Activated CD8-positive, alpha-beta memory T cell treated with anti-CD3 and anti-CD28 coated beads for 24 hours (primary cell): ENCODE results near the gene FRMD3.

Experiments
- DNase-seq: peaks from one replicate; pipeline ENCODE4 v3.0.0-alpha.2; 2020

FRMD3 gene

DNA sequence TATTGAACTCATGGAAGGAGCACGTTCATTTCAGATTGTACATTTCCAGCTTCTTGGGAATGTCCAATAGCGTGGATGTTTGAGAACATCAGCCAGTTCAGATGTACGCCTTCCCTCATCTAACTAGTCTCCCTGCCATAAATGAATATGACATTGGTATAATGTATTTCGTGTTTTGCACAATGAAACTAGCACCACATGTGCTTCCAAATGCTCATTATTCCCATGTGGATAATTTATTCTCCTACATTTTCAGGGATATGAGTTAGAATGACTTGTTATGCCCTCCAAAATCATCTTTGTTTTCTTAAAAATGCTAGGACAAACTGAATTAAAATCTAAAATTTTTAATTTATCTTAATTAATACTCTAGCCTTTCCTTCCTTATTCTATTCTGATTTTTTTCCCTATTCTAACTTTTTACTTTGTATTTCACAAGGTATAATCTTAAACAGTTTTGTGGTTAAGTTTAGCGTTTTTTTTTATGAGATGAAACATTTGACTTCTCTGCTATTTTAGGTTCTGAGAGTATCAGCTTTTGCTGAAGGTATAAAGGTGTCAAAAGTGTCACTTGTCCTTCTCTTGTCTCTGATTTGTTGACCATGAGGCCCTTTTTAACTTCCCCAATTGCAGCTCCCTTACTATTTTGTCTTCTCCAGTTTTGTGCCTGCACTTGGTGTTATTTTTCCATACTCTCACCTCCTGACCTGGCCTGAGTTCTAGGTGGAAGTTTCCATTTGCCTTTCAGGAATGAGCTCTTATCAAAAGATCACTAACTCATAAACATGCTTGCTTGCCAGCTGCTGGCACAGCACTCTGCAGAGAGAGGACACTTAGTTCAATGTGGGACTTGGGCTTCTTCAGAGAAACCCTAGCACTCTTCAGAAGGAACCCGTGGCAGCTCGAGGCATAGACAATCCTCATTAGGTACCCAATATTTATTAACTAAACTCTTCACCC lies 106.8 kb downstream of the FRMD3 start:
- no peak for DNase-seq

DNA sequence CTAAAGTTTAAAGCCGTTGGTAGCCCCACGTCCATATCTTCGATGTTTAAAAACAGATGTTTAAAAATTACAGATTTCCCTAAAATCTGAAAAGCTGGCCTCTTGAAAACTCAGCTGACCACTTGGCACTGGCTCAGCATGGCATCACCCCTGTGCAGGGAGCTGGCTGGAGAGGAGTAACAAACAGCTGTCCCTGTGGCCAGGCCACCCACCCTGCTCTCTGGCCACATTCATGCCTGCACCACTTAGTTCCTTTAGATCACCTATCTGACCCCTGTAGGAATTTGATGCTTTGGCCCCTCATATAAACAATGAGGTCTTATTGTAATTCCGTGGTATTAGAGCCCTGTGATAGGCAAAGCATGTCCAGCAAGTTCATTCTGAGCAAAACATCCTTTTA lies 107.5 kb downstream of the FRMD3 start:
- no peak for DNase-seq

DNA sequence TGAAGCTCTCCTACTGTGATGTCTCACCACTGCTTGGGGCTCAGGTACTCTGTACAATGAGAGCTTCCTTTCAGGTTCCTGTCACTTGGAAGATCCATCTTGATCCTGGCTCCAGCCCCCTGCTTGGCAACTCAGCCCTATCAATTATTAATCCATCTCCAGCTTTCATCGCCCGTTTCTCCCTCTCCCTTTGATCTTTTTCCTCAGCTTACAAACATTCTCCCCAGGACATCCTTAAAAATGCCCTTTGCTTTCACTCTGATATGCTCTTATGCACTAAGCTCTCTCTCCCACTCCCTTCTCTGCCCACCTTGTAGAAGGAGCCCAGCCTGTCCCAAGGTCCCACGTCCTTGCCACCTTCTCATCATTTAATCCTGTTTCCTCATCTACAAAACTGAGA lies 109.0 kb downstream of the FRMD3 start:
- no peak for DNase-seq

DNA sequence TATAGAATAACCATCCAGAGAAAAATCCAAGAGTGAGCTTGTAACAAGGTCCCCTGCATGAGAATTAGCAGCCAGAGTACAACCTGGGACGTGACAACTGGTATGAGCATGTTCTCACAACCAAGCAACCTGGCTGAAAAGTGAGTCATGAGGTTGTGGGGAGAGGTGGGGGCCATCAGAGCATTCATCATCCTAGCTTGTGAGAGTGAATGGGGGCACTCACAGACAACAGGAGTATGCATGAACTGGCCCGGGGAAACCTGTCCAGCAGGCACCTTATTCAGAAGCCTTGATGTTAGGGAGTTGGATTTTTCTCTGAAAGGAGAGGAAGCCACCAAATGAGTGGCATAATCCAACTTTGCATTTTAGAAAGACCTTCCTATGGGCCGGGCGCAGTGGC lies 113.0 kb downstream of the FRMD3 start:
- DNase-seq, result no peak

DNA sequence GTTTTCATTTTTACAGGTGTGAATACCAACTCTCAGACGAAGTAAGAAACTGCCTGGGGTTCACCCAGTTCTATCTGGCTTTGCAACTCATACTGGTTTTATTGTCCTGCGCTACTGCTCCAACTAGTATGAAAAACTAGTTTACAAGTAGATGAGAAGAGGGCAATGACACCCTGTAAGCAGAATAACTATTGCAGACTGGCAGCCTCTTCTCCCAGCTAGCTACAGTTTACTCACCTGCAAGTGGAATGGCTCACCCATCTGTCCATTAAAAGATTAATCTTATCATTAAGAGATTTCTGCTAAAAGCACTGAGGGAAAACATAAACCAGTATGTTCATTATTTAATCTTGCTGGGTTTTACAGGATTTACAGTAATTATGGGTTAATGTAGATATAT lies 113.4 kb downstream of the FRMD3 start:
- DNase-seq, result no peak

DNA sequence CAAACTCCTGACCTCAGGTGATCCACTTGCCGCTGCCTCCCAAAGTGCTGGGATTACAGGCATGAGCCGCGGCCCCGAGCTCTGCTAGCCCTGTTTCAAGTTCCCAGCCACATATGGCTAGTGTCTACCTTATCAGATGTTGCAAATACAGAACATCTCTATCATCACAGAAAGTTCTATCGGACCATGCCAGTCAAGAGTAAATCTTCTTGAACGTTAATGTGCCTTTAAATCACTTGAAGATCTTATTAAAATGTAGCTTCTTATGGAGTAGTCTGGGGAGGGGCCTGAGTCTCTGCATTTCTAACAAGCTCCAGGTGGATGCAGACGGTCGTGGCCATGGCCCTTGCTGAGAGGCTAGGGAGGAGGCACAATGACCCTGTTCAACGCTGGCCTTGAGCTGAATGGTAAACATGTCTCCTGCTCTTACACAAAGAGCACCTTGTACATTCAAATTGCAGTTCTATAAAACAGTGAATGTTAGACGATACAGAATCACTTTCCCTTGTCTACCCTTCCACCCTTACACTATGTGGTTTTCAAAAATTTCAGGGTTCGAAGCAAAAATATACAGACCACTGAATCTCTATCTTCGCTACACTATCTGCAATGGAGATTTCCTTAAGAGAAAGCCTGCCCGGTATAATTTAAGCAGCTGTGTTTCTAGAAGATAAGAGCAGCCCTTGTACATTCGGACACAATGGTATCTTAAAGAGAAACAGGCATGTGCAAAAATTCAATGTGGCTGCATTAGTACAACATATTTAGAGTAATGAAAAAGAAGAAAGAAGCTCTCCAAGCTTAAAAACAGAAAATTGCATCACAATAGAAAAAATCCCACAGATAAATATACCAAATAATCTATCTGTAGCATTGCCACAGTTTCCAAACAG lies 114.1 kb downstream of the FRMD3 start:
- no peak for DNase-seq

DNA sequence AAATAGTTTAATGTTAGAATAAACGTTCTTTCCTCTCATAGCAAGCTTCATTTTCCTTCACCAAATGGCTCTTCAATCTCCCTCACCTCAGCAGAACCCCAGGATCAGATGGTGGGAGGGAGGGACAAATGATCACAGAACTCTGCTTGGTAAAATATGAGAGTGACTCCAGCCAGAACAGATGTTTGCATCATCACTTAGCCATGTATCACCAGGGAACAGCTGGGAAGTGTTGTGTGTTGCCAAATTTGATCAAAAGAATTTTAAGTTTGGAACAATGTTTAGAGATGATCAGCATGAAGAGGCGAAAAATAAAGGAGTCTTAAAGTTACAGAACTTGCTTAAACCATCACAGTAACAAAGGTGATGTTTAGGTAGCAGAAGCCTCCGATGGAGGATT lies 115.7 kb downstream of the FRMD3 start:
- DNase-seq, result no peak

DNA sequence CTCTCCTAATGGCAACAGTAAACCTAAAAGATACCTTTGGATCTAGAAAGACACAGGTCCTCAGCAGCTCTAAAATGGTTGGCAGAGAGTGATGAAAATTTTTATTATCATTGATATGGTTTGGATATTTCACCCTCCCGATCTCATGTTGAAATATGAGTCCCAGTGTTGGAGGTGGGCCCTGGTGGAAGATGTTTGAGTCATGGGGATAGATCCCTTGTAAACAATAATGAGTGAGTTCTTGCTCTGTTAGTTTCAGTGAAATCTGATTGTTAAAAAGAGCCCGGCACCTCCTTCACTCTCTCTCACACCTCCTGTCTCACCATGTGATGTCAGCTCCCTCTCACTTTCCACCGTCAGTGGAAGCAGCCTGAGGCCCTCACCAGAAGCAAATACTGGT lies 117.7 kb downstream of the FRMD3 start:
- no peak for DNase-seq

DNA sequence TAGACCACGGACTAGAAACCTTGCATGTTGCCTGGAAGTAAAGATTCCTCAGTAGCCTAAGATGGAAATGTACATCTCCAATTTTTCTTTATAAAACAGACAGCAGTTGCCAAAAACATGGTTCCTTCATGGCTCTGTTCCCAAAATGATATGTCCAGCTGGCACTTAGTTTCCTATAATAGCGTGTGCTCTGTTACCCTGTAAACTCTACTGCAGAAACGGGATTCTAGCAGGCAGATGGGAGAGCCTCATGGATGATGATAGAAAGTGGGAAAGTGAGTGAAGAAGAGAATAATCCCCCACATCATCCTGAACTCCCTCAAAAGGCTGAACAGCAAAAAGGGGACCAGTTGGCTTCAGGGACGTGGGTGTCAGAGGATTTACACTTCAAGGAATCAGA lies 118.2 kb downstream of the FRMD3 start:
- no peak for DNase-seq

DNA sequence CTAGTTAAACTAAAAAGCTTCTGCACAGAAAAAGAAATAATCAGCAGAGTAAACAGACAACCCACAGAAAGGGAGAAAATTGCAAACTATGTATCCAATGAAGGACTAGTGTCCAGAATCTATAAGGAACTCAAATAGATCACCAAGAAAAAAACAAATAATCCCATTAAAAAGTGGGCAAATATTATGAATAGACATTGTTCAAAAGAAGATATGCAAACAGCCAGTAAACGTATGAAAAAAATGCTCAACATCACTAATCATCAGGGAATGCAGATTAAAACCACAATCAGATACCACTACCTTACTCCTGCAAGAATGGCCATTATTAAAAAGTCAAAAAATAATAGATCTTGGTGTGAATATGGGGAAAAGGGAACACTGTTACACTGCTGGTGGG lies 119.9 kb downstream of the FRMD3 start:
- no peak for DNase-seq

DNA sequence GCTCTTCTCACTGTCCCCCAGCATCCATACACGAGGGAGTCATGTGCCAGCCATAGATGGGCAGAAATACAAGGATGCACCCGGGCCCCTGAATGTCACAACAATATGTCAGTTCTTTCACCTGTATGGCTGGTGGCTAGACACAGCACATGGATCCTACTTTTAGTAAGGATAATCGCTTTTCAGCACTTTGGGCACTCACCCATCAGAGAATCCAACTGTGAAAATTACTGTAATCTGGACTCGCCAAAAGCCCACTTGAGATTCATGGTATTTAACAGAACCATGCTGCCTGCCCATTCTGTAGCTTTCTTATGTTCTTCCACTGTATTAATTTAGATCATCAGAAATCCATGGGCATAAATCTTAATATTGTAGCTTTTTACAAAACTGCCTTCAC lies 124.8 kb downstream of the FRMD3 start:
- DNase-seq, result no peak

DNA sequence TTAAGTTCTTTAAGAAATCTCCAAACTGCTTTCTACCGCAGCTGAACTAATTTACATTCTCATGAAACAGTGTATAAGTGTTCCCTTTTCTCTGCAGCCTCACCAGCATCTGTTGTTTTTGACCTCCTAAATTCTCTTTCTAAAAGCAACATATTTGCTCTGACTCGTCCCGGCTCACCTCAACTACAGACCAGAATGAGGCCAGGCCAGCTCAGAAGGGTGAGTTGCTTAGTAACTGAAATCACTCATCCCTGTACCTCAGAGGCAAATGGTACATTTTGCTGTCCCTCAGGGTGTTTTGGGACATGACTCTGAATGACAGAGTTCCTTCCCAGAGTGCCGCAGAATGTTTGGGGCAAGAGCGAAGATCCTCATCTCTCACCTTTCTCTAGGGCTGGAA lies 127.5 kb downstream of the FRMD3 start:
- no peak for DNase-seq

DNA sequence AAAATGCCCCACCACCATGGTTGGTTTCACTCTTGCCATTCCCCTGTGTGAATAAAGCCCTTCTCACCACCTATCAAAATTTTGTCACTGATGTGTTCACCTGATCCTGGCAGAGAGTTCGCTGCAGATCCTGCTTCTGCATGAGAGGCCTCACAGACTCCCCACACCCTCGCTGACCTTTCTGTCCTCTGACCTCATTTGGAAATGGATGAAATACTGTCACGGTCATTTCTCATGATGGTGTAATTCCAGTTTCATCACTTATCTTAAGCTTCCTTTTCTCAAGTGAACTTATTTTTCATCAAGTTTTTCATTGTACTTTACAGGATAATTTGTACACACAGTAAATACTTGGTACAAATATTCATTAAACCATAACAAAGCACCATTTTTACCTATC lies 131.3 kb downstream of the FRMD3 start:
- no peak for DNase-seq

DNA sequence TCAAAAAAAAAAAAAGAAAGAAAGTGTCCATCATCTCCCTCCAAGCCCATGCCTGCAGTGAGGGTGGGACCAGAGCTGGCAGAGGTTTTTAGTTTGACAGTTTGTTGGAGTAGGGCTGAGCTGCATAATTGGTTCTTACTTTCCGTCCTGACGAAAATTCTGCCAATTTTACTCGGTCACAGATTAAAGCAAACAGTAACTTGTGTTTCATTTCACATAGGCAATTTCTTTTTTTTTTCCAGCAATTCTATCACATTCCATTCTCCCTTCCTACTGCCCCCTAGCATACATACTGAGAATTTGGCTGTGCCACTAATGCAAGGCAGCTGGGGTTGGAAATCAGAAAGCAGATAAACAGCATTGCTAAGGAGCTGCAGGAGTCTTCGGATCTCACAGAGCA lies 132.4 kb downstream of the FRMD3 start:
- DNase-seq, result no peak

DNA sequence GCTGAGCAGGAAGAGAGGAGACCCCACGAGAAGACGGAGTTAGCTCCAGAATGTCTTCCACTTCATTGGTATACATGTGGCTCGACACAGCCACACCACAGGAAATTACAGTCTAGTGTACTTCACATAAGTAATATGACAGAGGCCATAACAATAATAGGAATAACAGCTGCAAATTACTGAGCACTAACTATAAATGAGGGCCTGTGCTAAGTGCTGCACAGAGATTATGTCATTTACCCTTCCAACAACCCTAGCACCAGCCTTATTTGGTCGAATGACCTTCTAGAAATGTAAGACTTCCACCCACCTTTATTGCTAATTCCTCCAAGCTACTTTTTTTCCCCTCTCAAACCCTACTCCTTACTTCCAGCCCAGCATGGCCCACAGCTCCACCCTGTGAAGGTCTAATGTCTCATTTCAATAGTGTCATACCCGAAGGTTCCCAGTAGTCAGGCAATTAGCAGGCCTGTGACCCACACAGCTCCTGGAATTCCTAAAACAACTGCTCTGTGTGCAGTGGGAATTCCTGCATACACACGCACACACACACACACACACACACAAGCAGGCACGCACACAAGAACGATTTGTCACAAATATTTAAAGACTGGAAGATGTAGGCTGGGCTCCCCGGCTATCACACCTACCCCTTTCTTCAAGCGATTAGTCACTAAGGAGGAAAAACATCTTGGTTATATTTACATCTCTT lies 134.5 kb downstream of the FRMD3 start:
- no peak for DNase-seq

DNA sequence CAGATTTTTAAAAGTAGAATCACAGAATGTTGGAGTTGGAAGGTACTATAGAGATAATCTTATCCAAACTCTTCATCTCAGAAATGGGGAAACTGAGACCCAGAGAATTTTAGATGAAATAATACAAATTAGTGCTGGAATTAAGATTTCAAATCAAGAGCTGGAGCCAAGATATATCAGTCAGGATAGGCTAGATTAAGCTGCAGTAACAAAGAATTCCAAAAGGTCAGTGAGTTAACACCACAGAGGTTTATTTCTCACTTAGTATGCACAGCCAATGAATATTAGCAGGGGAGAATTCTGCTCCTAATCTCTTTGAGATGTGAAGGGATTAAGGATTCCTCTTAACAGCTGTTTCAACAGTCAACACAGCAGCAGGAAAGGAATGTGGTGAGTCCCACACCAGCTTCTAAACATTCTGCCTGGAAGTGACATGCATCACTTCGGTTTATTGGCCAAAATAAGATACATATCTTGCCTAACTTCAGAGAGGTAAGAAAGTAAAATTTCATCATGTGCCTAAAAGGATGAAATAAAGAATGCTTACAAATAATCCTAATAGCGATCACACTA lies 136.8 kb downstream of the FRMD3 start:
- no peak for DNase-seq

DNA sequence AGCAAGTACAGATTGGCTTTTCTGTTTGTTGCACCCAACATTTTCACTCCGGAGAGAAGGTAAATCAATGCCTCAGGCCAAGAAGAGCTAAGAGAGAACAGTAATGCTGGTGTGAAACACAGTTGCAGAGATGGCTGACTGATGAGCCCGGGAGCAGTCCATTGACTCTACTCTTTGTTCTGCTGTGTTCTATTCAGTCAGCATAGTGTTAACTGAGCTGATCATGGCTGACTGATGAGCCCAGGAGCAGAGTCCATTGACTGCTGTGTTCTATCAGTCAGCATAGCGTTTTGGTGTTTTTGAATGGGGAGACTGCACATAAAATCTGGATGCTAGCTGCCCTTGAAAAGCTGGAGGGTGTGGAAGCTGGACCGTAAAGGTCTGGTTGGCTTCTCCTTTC lies 141.4 kb downstream of the FRMD3 start:
- DNase-seq, result no peak

DNA sequence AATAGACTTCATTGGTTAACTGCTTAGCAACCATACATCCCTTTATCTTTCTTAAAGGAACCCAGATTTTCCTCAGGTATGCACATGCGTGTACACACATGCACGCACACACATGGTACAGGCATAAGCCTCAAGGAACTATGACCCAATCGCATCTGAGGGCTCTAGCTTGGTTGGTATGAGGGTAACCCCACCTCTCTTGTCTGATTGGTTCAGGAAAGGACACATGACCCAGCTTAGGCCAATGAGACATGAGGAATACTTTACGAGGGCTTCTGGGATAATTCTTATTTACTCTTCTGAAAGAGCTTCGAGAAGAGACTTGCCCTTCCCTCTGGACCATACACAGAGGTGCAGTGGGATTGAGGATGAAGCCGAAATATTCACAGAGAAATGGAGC lies 141.9 kb downstream of the FRMD3 start:
- DNase-seq, result no peak

DNA sequence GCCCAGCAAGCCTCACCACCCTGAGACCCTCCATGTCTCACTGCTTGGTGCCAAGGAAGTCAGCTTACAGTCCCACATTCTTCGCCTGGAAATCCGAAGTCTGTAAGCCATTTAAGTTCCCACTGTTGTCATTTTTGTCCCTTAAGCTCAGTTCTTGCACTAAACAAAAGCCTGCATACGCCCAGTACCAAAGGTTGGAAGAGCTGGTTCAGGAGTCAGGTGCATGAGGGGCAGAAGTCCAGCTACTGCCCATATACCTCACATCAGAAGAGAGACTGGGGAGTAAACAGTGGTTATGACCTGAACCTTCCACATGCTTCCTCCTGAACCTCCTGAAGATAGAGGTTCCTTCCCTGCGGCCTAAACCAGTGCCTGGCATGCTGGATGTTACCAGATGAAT lies 146.0 kb downstream of the FRMD3 start:
- DNase-seq, result no peak

DNA sequence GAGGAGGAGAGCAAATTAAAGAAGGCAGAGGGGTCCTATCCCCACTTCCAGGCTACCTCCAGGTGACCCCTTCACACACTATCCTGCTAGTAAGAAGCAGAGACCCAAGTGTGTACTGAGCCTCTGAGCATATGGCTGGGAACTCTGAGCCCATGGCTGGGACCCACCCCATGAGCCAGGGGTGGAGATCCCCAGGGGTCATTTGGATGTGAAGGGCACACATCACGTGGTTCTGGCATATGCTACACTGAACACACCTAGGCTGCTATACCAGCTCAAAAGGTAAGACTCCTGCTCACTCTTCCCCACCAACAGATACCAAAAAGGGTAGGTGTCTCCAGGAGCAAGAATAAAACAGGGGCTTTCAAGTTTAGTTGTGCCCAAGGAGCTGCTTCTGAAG lies 149.9 kb downstream of the FRMD3 start:
- DNase-seq, result no peak

DNA sequence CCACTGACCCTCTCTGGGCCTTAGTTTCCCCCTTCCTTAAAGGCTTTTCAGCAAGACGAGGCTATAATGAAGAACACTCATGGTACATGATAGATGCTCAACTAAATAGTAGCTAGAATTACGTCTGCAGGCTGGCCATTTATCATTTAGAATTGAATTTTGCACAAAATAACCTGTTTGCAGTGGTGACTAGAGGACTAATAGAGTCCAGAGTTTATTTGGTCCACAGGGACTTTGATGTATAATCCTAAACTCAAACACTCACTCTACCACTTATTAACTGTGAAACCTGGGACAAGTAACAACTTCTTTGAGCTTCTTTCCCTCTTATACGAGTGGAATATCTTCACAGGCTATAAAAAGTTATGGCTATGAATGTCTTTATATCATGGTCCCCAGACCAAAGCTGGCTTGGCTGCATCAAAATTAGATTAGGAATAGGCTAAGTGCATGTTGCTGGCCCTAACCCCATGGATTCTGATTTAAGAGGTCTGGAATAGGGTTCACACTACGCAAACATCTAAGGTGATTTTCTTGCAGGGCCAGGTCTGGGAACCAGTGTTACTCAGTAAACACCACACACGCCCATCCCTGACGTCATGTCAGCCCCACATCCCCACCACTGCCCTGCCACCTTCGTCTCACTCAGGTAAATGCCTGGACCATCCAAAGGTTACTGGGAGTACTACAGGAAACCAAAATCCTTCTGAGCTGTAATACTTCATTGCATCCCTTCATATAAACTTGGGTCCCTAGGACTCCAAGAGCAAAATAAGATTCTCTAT lies 150.6 kb downstream of the FRMD3 start:
- no peak for DNase-seq

DNA sequence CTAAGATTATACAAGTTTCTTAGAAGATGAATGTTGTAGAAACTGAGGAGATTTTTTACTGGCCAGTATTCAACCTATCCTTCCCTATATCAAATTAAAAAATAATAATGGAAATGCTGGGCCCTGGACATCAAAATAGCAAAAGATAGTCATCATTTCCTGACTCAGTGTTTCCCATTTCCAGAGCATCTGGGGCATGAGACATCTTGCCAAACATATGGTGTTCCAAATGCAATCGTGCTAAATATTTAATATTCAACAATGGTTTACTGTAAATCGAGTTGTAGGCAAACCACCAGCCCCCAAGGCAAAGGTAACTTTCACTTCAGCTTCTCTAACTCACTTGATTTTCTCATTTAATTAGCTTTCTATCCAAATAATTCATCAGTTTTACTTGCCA lies 152.9 kb downstream of the FRMD3 start:
- DNase-seq, result no peak
